GM12878 (cell line): ENCODE measurements around the gene HUS1. TPM values are rescaled to one million over a fixed set of nuclear protein-coding genes. Genes with fewer than 3 reads are reported as not detected.

Experiments used
- CBFB ChIP-seq: IDR thresholded peaks from 2 replicates; pipeline ENCODE4 v1.6.1; 2016; ENCODE audit warnings: antibody characterized with exemption, low read depth
- KDM1A ChIP-seq: fragments of 200-600 bp; sonication (generic); IDR thresholded peaks from 2 replicates; pipeline ENCODE4 v1.6.1; 2016; ENCODE audit warnings: borderline replicate concordance
- NBN ChIP-seq: fragments of 450-650 bp; IDR thresholded peaks from 2 replicates; pipeline ENCODE4 v1.6.1; 2016
- NR2C1 ChIP-seq: fragments of 450-650 bp; IDR thresholded peaks from 2 replicates; pipeline ENCODE4 v1.6.1; 2017; ENCODE audit warnings: antibody characterized with exemption, mild to moderate bottlenecking, moderate library complexity
- PRDM15 ChIP-seq: fragments of 450-650 bp; formaldehyde crosslinking; IDR thresholded peaks from 2 replicates; pipeline ENCODE4 v1.4.0; 2020; ENCODE audit warnings: mild to moderate bottlenecking, moderate library complexity
- RFX5 ChIP-seq: IDR thresholded peaks from 2 replicates; pipeline ENCODE4 v1.6.1; 2011; ENCODE audit warnings: low read depth, low read length, improper control_type of control experiment
- SKIL ChIP-seq: fragments of 450-650 bp; IDR thresholded peaks from 2 replicates; pipeline ENCODE4 v1.6.1; 2017; ENCODE audit warnings: mild to moderate bottlenecking, low read depth, inconsistent platforms; ENCODE audit not compliant: poor library complexity, severe bottlenecking
- YY1 ChIP-seq: IDR thresholded peaks from 2 replicates; pipeline ENCODE4 v1.6.1; 2011; ENCODE audit warnings: low read depth, mild to moderate bottlenecking, low read length
- ZNF592 ChIP-seq: fragments of 450-650 bp; IDR thresholded peaks from 2 replicates; pipeline ENCODE4 v1.6.1; 2017; ENCODE audit warnings: mild to moderate bottlenecking, moderate library complexity
- ZZZ3 ChIP-seq: IDR thresholded peaks from 2 replicates; pipeline ENCODE4 v1.6.1; 2011; ENCODE audit warnings: low read depth; ENCODE audit not compliant: control insufficient read depth, insufficient read length
- polyA plus RNA-seq, 11 experiments: library from polyadenylated mRNA; depleted of rRNA in 4 of 11; unstranded in 6 of 11; stranded (reverse) in 5 of 11; fragments of >200 nt; fragmentation: Nextera tagmentation in 4 of 11; fragmentation: Illumina TruSeq in 1 of 11; extraction: Ambion mirVana in 4 of 11; extraction: Trizol in 1 of 11; gene quantifications; 1 replicate in 1 of 11; 2 replicates in 10 of 11; pipeline versions ENCODE4 v1.2.1 to v1.2.3, GENCODE V29; 2011 to 2016; ENCODE audit warnings: inconsistent platforms in 2 of 11, missing spikeins in 2 of 11, low read depth in 1 of 11
- total RNA-seq, 4 experiments: library from RNA; depleted of rRNA in 3 of 4; stranded (reverse); fragments of >200 nt in 3 of 4; fragmentation: Illumina TruSeq in 1 of 4; extraction: Trizol in 1 of 4; gene quantifications; 2 replicates each; pipeline versions ENCODE4 v1.2.1 to v1.2.3, GENCODE V29; 2013 to 2021

HUS1 gene
- total and polyA plus RNA-seq, 10 of the 15 experiments (the other 5 are each of a cell fraction or from before 2014, with no cell fraction given) = 10.4 to 35.5 (median 22.6) TPM

- no peak for TF ChIP-seq PRDM15 (CRISPR knock-in tag)
- no peak for TF ChIP-seq YY1
- TF ChIP-seq NBN = no peak
- no peak for TF ChIP-seq CBFB
- no peak for TF ChIP-seq NR2C1
- TF ChIP-seq RFX5 = no peak
- no peak for TF ChIP-seq ZZZ3
- TF ChIP-seq SKIL = no peak
- TF ChIP-seq ZNF592 = no peak
- TF ChIP-seq KDM1A = no peak
These were observed 5.7 kb downstream of the HUS1 start (continued) for GRCh38 chr7:47973739-47974138.
